H1 (cell line): Measurements from ENCODE around the gene AQP7. TPM values are rescaled to one million over a fixed set of nuclear protein-coding genes. Genes with fewer than 3 reads are reported as not detected.
"Not testable (repeated sequence)": the region's sequence is repeated elsewhere in the genome, so short reads cannot be mapped to it uniquely, and the experiment has no call there.

Source experiments
- CTCF ChIA-PET: fragments of 300-600 bp; sonication (Branson Sonifier 250); formaldehyde crosslinking; loops from one replicate; lab custom pipeline; 2021; ENCODE audit not compliant: partially characterized antibody; lab: Charles Lee
- POLR2A ChIA-PET: fragments of 300-600 bp; sonication (Branson Sonifier 250); formaldehyde crosslinking; loops from one replicate; lab custom pipeline; 2021; ENCODE audit warnings: inconsistent platforms; ENCODE audit not compliant: partially characterized antibody; lab: Charles Lee
- DNase-seq, 2 experiments: peaks; one replicate each; pipeline versions ENCODE4 v3.0.0 to v3.0.0-alpha.2; 2010 to 2022; ENCODE audit warnings: low spot score in 2 of 2, low read depth in 1 of 2, mixed read lengths in 1 of 2
- FAIRE-seq: peaks from 2 replicates; lab custom pipeline; 2011; peaks lifted over from hg19 to GRCh38; lab: Jason Lieb, UNC
- H2AFZ ChIP-seq: 2 replicates; pipeline ENCODE4 v1.8.1; 2012; ENCODE audit warnings: low read length, inconsistent platforms
- H2AK5ac ChIP-seq: 2 replicates; pipeline ENCODE4 v1.6.1; 2013; ENCODE audit warnings: low read depth, low read length
- H2BK120ac ChIP-seq: replicated peaks from 2 replicates; pipeline ENCODE3; 2013; ENCODE audit warnings: low read depth, low read length, inconsistent platforms
- H2BK12ac ChIP-seq: 2 replicates; pipeline ENCODE4 v1.6.1; 2013; ENCODE audit warnings: low read depth, low read length
- H2BK15ac ChIP-seq: 2 replicates; pipeline ENCODE4 v1.6.1; 2013; ENCODE audit warnings: low read length
- H2BK20ac ChIP-seq: 2 replicates; pipeline ENCODE4 v1.6.1; 2013; ENCODE audit warnings: low read length
- H2BK5ac ChIP-seq: 2 replicates; pipeline ENCODE4 v1.6.1; 2013; ENCODE audit warnings: low read depth, low read length
- H3K14ac ChIP-seq: 2 replicates; pipeline ENCODE4 v1.6.1; 2013; ENCODE audit warnings: inconsistent platforms; ENCODE audit not compliant: insufficient read length
- H3K18ac ChIP-seq: 2 replicates; pipeline ENCODE4 v1.6.1; 2013; ENCODE audit warnings: low read length; ENCODE audit errors: extremely low read depth
- H3K23ac ChIP-seq: 2 replicates; pipeline ENCODE4 v1.6.1; 2013; ENCODE audit warnings: inconsistent platforms; ENCODE audit not compliant: insufficient read length
- H3K23me2 ChIP-seq: 2 replicates; pipeline ENCODE4 v1.6.1; 2013; ENCODE audit warnings: low read depth, low read length
- H3K27ac ChIP-seq: 2 replicates; pipeline ENCODE4 v1.6.1; 2011; ENCODE audit warnings: low read depth, low read length, inconsistent platforms
- H3K27me3 ChIP-seq, 4 experiments: replicated peaks in 1 of 4; 1 replicate in 1 of 4; 2 replicates in 3 of 4; pipeline versions ENCODE4 v1.6.1 to v1.8.1; 2011 to 2013; ENCODE audit warnings: low read length in 3 of 4, mild to moderate bottlenecking in 3 of 4, inconsistent platforms in 2 of 4, mixed read lengths in 2 of 4, moderate library complexity in 1 of 4; ENCODE audit not compliant: control insufficient read depth in 3 of 4, insufficient read depth in 3 of 4; ENCODE audit errors: extremely low read depth in 1 of 4
- H3K36me3 ChIP-seq, 4 experiments: 2 replicates each; pipeline versions ENCODE4 v1.6.1 to v1.8.1; 2011 to 2013; ENCODE audit warnings: mild to moderate bottlenecking in 4 of 4, low read length in 3 of 4, moderate library complexity in 2 of 4, control low read depth in 1 of 4, inconsistent platforms in 1 of 4; ENCODE audit not compliant: insufficient read depth in 4 of 4, control insufficient read depth in 2 of 4
- H3K4ac ChIP-seq: replicated peaks from 2 replicates; pipeline ENCODE3; 2013; ENCODE audit warnings: low read length, low read depth, mixed read lengths, inconsistent platforms; ENCODE audit not compliant: insufficient read length
- H3K4me1 ChIP-seq, 4 experiments: replicated peaks in 1 of 4; 1 replicate in 1 of 4; 2 replicates in 3 of 4; pipeline versions ENCODE4 v1.6.1 to v1.8.1; 2011 to 2013; ENCODE audit warnings: low read length in 3 of 4, inconsistent platforms in 2 of 4, mixed read lengths in 1 of 4; ENCODE audit not compliant: insufficient read depth in 4 of 4, control insufficient read depth in 3 of 4
- H3K4me2 ChIP-seq, 2 experiments: 2 replicates each; pipeline versions ENCODE4 v1.6.1 to v1.8.1; 2011 to 2013; ENCODE audit warnings: low read depth in 2 of 2, low read length in 2 of 2, control low read depth in 1 of 2, inconsistent platforms in 1 of 2, mild to moderate bottlenecking in 1 of 2; ENCODE audit not compliant: insufficient read depth in 1 of 2
- H3K4me3 ChIP-seq, 4 experiments: fragments of 200-600, 300-600 bp in 1 of 4; sonication (generic), shearing (Covaris generic), sonication (Bioruptor Twin) in 1 of 4; 2 replicates each; pipeline versions ENCODE4 v1.5.1 to v1.8.1; 2011 to 2016; ENCODE audit warnings: low read length in 4 of 4, low read depth in 3 of 4, control low read depth in 2 of 4, inconsistent platforms in 2 of 4, mild to moderate bottlenecking in 2 of 4, mixed read lengths in 1 of 4, moderate library complexity in 1 of 4; ENCODE audit not compliant: insufficient read depth in 2 of 4; ENCODE audit errors: extremely low read depth in 1 of 4
- H3K56ac ChIP-seq: replicated peaks from 2 replicates; pipeline ENCODE3; 2013; ENCODE audit warnings: low read depth, mild to moderate bottlenecking, mixed read lengths, low read length, inconsistent platforms; ENCODE audit not compliant: insufficient read length
- H3K79me1 ChIP-seq: 2 replicates; pipeline ENCODE4 v1.6.1; 2013; ENCODE audit warnings: low read depth, low read length, control low read depth
- H3K79me2 ChIP-seq, 2 experiments: 2 replicates each; pipeline versions ENCODE4 v1.6.1 to v1.8.1; 2012 to 2013; ENCODE audit warnings: low read length in 2 of 2, mild to moderate bottlenecking in 2 of 2, inconsistent platforms in 1 of 2; ENCODE audit not compliant: insufficient read depth in 2 of 2, control insufficient read depth in 1 of 2
- H3K9ac ChIP-seq, 4 experiments: replicated peaks in 1 of 4; 1 replicate in 1 of 4; 2 replicates in 3 of 4; pipeline versions ENCODE4 v1.6.1 to v1.8.1; 2011 to 2013; ENCODE audit warnings: low read depth in 3 of 4, low read length in 3 of 4, control low read depth in 2 of 4, mild to moderate bottlenecking in 2 of 4, moderate library complexity in 2 of 4, inconsistent platforms in 1 of 4; ENCODE audit errors: extremely low read depth in 1 of 4
- H3K9me3 ChIP-seq, 2 experiments: 2 replicates each; pipeline versions ENCODE4 v1.6.1 to v1.8.1; 2012 to 2013; ENCODE audit warnings: mild to moderate bottlenecking in 2 of 2, moderate library complexity in 2 of 2, control low read depth in 1 of 2, inconsistent platforms in 1 of 2, low read depth in 1 of 2, low read length in 1 of 2, mixed read lengths in 1 of 2; ENCODE audit not compliant: insufficient read depth in 2 of 2
- H4K20me1 ChIP-seq, 2 experiments: replicated peaks in 1 of 2; 2 replicates each; pipeline versions ENCODE3 to v1.8.1; 2011 to 2013; ENCODE audit warnings: inconsistent platforms in 2 of 2, low read length in 2 of 2, mild to moderate bottlenecking in 1 of 2; ENCODE audit not compliant: insufficient read depth in 2 of 2, control insufficient read depth in 1 of 2
- H4K5ac ChIP-seq: 2 replicates; pipeline ENCODE4 v1.6.1; 2013; ENCODE audit warnings: low read length, low read depth, mixed read lengths, inconsistent platforms; ENCODE audit not compliant: insufficient read length
- H4K8ac ChIP-seq: 2 replicates; pipeline ENCODE4 v1.8.0; 2013; ENCODE audit warnings: mild to moderate bottlenecking, moderate library complexity, low read length, inconsistent platforms; ENCODE audit not compliant: insufficient read depth; ENCODE audit errors: extremely low read depth
- H4K91ac ChIP-seq: replicated peaks from 2 replicates; pipeline ENCODE3; 2013; ENCODE audit warnings: low read length, mixed read lengths, inconsistent platforms; ENCODE audit not compliant: insufficient read length
- WGBS, 2 experiments: shearing (Covaris generic) in 1 of 2; methylation state at CpG; one replicate each; pipeline versions ENCODE4 v1.1.6 to v1.1.7; 2013 to 2015; ENCODE audit warnings: low lambda C conversion rate in 2 of 2, mixed read lengths in 2 of 2, inconsistent platforms in 1 of 2, low coverage in 1 of 2, missing lambda C conversion rate in 1 of 2; ENCODE audit not compliant: insufficient replicate concordance in 2 of 2, insufficient coverage in 1 of 2, insufficient read length in 1 of 2; ENCODE audit errors: extremely low coverage in 1 of 2, missing lambda C conversion rate in 1 of 2; 5-methylcytosine and 5-hydroxymethylcytosine counted together
- polyA plus RNA-seq, 7 experiments: library from polyadenylated mRNA; depleted of rRNA in 3 of 7; stranded (reverse) in 5 of 7; unstranded in 2 of 7; fragments of >200 nt in 5 of 7; fragments of 200-250 nt in 2 of 7; gene quantifications; 1 replicate in 5 of 7; 2 replicates in 1 of 7; 4 replicates in 1 of 7; pipeline versions ENCODE4 v1.2.1 to v1.2.3, GENCODE V29; 2011 to 2013; ENCODE audit warnings: missing spikeins in 2 of 7, mixed read lengths in 2 of 7
- total RNA-seq: library from RNA; stranded (reverse); fragmentation: NEBNext Ultra II Directional; extraction: Animal tissue kit (Norgen Biotek cat#: 25700); gene quantifications from 2 replicates; pipeline ENCODE4 v1.2.1, GENCODE V29; 2021

The AQP7 gene
- total and polyA plus RNA-seq, 2 of the 8 experiments (the other 6 are each of a cell fraction or from before 2014, with no cell fraction given) = not detected

GRCh38 chr9:33393986-33394385 is 8.4 kb downstream of the AQP7 start:
- not testable (repeated sequence) for H3K56ac ChIP-seq, H3K79me1 ChIP-seq, DNase-seq, H4K8ac ChIP-seq, H3K18ac ChIP-seq, H3K36me3 ChIP-seq, H3K9ac ChIP-seq, H2BK20ac ChIP-seq, H4K5ac ChIP-seq, H2BK12ac ChIP-seq, H2BK15ac ChIP-seq, H3K9me3 ChIP-seq, H3K23me2 ChIP-seq, H2BK5ac ChIP-seq, H3K27ac ChIP-seq, H2AK5ac ChIP-seq, H3K23ac ChIP-seq, H2AFZ ChIP-seq, H3K14ac ChIP-seq, H3K4ac ChIP-seq, H3K4me2 ChIP-seq, H2BK120ac ChIP-seq, H3K27me3 ChIP-seq, H4K91ac ChIP-seq, H4K20me1 ChIP-seq, H3K79me2 ChIP-seq, H3K4me3 ChIP-seq, H3K4me1 ChIP-seq, FAIRE-seq
- ChIA-PET CTCF (interaction anchor here (1.1 to 4.0 kb wide), 4 partner anchors 11 to 73 kb away, joined by 3 to 38 read pairs (median 13); no protein-coding TSS in a partner anchor), POLR2A (interaction anchor here (3.4 kb wide), 1 partner anchor 12 kb away, joined by 14 read pairs; no protein-coding TSS in a partner anchor)
- 85% methylated on average over 3 of the region's 3 CpGs; no CpG with 5 or more reads in 1 of the 2 experiments for WGBS, 2 experiments
